ENCODE data around the gene GORAB.

GORAB gene

DNA sequence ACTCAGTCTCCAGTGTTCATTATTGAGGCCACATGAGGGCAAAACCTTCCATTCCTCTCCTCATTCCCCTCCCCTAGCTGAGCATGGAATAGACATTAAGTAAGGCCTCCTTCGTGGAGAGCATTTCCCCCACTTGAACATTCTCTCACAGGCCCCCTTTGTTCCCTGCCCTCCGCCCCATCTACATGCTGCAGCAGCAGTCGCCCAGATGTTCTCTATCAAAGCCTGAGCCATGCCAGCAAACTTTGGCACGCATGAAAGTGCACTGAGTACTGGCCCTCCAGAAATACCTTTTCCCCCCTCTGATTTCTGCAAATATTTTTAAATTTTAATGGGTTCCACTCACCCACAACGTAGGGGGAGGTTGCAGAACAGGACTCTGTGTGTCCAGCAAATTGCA lies 20.9 kb upstream of the GORAB start:
- TF ChIP-seq POLR2AphosphoS5 (IDR thresholded peaks at IDR 0.05; ENCODE audit: low read depth, low read length): no peak
- TF ChIP-seq, protein P1, sequence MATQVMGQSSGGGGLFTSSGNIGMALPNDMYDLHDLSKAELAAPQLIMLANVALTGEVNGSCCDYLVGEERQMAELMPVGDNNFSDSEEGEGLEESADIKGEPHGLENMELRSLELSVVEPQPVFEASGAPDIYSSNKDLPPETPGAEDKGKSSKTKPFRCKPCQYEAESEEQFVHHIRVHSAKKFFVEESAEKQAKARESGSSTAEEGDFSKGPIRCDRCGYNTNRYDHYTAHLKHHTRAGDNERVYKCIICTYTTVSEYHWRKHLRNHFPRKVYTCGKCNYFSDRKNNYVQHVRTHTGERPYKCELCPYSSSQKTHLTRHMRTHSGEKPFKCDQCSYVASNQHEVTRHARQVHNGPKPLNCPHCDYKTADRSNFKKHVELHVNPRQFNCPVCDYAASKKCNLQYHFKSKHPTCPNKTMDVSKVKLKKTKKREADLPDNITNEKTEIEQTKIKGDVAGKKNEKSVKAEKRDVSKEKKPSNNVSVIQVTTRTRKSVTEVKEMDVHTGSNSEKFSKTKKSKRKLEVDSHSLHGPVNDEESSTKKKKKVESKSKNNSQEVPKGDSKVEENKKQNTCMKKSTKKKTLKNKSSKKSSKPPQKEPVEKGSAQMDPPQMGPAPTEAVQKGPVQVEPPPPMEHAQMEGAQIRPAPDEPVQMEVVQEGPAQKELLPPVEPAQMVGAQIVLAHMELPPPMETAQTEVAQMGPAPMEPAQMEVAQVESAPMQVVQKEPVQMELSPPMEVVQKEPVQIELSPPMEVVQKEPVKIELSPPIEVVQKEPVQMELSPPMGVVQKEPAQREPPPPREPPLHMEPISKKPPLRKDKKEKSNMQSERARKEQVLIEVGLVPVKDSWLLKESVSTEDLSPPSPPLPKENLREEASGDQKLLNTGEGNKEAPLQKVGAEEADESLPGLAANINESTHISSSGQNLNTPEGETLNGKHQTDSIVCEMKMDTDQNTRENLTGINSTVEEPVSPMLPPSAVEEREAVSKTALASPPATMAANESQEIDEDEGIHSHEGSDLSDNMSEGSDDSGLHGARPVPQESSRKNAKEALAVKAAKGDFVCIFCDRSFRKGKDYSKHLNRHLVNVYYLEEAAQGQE (IDR thresholded peaks at IDR 0.05; ENCODE audit: insufficient read depth in 1 of 2, low read depth in 2 of 2, low read length in 2 of 2): no peak
- no peak for TF ChIP-seq FOXP2 (optimal IDR thresholded peaks at IDR 0.05; ENCODE audit: borderline replicate concordance, extremely low read depth, extremely low read length, insufficient read depth)

DNA sequence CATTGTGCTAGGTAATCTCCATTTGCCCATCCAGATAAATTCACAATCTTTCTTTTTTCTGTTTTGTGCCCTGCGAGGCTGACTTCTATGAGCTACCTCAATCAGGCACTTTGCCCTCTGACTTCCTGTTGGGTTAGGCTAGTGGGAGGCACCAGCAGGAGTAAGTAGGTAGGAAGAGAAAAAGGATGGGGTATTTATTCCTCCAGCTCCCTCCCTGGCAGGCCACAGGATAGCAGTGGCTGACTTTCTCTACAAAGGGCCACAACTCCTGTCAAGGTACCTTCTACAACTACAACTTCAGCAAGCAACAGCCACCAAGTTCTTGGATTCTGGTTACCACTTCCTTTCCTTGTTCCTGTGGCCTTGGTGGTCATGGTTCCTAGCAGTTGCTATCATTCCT lies 18.8 kb upstream of the GORAB start:
- TF ChIP-seq FOXP2 (optimal IDR thresholded peaks at IDR 0.05; ENCODE audit: borderline replicate concordance, extremely low read depth, extremely low read length, insufficient read depth) (no peak), SIN3A (IDR thresholded peaks at IDR 0.05; ENCODE audit: borderline replicate concordance, insufficient read depth, low read length) (no peak), POLR2AphosphoS5 (IDR thresholded peaks at IDR 0.05; ENCODE audit: low read depth, low read length) (no peak), TAF1 (IDR thresholded peaks at IDR 0.05; ENCODE audit: borderline replicate concordance, insufficient read depth, low read length) (no peak)
- TF ChIP-seq, protein P1 (IDR thresholded peaks at IDR 0.05; ENCODE audit: insufficient read depth in 1 of 2, low read depth in 2 of 2, low read length in 2 of 2): no peak

- TF ChIP-seq, protein P1 (IDR thresholded peaks at IDR 0.05; ENCODE audit: insufficient read depth in 1 of 2, low read depth in 2 of 2, low read length in 2 of 2): no peak
- TF ChIP-seq FOXP2 (optimal IDR thresholded peaks at IDR 0.05; ENCODE audit: borderline replicate concordance, extremely low read depth, extremely low read length, insufficient read depth) (no peak), SIN3A (IDR thresholded peaks at IDR 0.05; ENCODE audit: borderline replicate concordance, insufficient read depth, low read length) (no peak), TAF1 (IDR thresholded peaks at IDR 0.05; ENCODE audit: borderline replicate concordance, insufficient read depth, low read length) (no peak), POLR2AphosphoS5 (IDR thresholded peaks at IDR 0.05; ENCODE audit: low read depth, low read length) (no peak)
These were observed 13.7 kb upstream of the GORAB start for GRCh38 chr1:170518185-170518834.

- no peak for TF ChIP-seq POLR2AphosphoS5 (IDR thresholded peaks at IDR 0.05; ENCODE audit: low read depth, low read length)
- TF ChIP-seq, protein P1 (IDR thresholded peaks at IDR 0.05; ENCODE audit: insufficient read depth in 1 of 2, low read depth in 2 of 2, low read length in 2 of 2): no peak
- TF ChIP-seq SIN3A (IDR thresholded peaks at IDR 0.05; ENCODE audit: borderline replicate concordance, insufficient read depth, low read length): no peak
- TF ChIP-seq FOXP2 (optimal IDR thresholded peaks at IDR 0.05; ENCODE audit: borderline replicate concordance, extremely low read depth, extremely low read length, insufficient read depth): no peak
- TF ChIP-seq TAF1 (IDR thresholded peaks at IDR 0.05; ENCODE audit: borderline replicate concordance, insufficient read depth, low read length): no peak
These were observed 13.0 kb upstream of the GORAB start for GRCh38 chr1:170518965-170519364.

DNA sequence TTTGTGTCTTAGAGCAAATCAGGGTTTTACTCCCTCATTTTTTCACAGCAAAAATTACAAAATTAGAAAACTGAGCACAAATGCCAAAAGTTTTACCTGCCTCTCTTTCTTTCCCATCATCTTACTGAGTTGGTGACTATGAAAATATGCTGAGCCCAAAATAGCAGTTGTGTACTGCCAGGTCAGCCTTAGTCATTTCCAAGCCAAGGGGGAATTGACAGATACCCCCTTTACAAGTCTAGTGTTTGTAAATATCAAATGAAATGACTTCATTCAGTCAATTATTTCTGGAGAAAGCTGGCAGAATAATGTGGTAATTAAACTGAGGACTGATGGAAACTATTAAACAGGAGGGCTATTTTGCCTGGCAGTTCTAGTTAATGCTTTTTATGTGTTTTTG lies 11.4 kb upstream of the GORAB start:
- TF ChIP-seq POLR2AphosphoS5 (IDR thresholded peaks at IDR 0.05; ENCODE audit: low read depth, low read length): no peak
- TF ChIP-seq SIN3A (IDR thresholded peaks at IDR 0.05; ENCODE audit: borderline replicate concordance, insufficient read depth, low read length): no peak
- no peak for TF ChIP-seq TAF1 (IDR thresholded peaks at IDR 0.05; ENCODE audit: borderline replicate concordance, insufficient read depth, low read length)
- no peak for TF ChIP-seq FOXP2 (optimal IDR thresholded peaks at IDR 0.05; ENCODE audit: borderline replicate concordance, extremely low read depth, extremely low read length, insufficient read depth)
- TF ChIP-seq, protein P1 (IDR thresholded peaks at IDR 0.05; ENCODE audit: insufficient read depth in 1 of 2, low read depth in 2 of 2, low read length in 2 of 2): no peak

All from PFSK-1 (cell line).